GM12878 (cell line): ENCODE data around the gene OR7D4.

ENCODE experiments used
- ESRRA ChIP-seq: IDR thresholded peaks from 2 replicates; pipeline ENCODE4 v1.6.1; 2012; ENCODE audit warnings: mild to moderate bottlenecking, low read length, improper control_type of control experiment
- GABPA ChIP-seq: IDR thresholded peaks from 2 replicates; pipeline ENCODE4 v1.6.1; 2014; ENCODE audit warnings: antibody characterized with exemption, low read depth, mild to moderate bottlenecking, inconsistent platforms
- HCFC1 ChIP-seq: fragments of 150-350 bp; IDR thresholded peaks from 2 replicates; pipeline ENCODE4 v1.6.1; 2014; ENCODE audit warnings: low read length
- JUND ChIP-seq: IDR thresholded peaks from 2 replicates; pipeline ENCODE4 v1.6.1; 2012; ENCODE audit warnings: low read depth, mild to moderate bottlenecking, low read length, improper control_type of control experiment, moderate library complexity
- MXI1 ChIP-seq: fragments of 150-350 bp; IDR thresholded peaks from 2 replicates; pipeline ENCODE4 v1.6.1; 2011; ENCODE audit warnings: low read depth, mild to moderate bottlenecking, inconsistent platforms, low read length, improper control_type of control experiment
- RCOR1 ChIP-seq: conservative IDR thresholded peaks from 2 replicates; pipeline ENCODE4 v1.6.1; 2012; ENCODE audit warnings: low read depth, low read length, improper control_type of control experiment
- SREBF2 ChIP-seq: IDR thresholded peaks from 2 replicates; pipeline ENCODE4 v1.6.1; 2012; ENCODE audit warnings: mild to moderate bottlenecking, low read length
- SRF ChIP-seq, 2 experiments: IDR thresholded peaks; 2 replicates each; pipeline ENCODE4 v1.6.1; 2011; ENCODE audit warnings: low read depth in 2 of 2, low read length in 2 of 2, mild to moderate bottlenecking in 1 of 2, moderate library complexity in 1 of 2
- TCF12 ChIP-seq: IDR thresholded peaks from 2 replicates; pipeline ENCODE4 v1.6.1; 2011; ENCODE audit warnings: low read depth, mild to moderate bottlenecking, low read length
- TCF3 ChIP-seq: IDR thresholded peaks from 2 replicates; pipeline ENCODE4 v1.6.1; 2012; ENCODE audit warnings: low read depth, mild to moderate bottlenecking, low read length, borderline replicate concordance; ENCODE audit not compliant: insufficient read depth
- YY1 ChIP-seq: IDR thresholded peaks from 2 replicates; pipeline ENCODE4 v1.6.1; 2011; ENCODE audit warnings: low read depth, mild to moderate bottlenecking, low read length
- TF ChIP-seq, protein P1 (sequence below), 3 experiments: IDR thresholded peaks in 2 of 3; conservative IDR thresholded peaks in 1 of 3; 2 replicates each; pipeline ENCODE4 v1.5.1; 2011; ENCODE audit warnings: low read depth in 3 of 3, low read length in 3 of 3, mild to moderate bottlenecking in 3 of 3, control low read depth in 2 of 3, moderate library complexity in 2 of 3, inconsistent platforms in 1 of 3, mixed read lengths in 1 of 3; ENCODE audit not compliant: control insufficient read depth in 2 of 3, insufficient read depth in 1 of 3; ENCODE audit errors: extremely low read depth in 1 of 3
- TF ChIP-seq, protein P2 (sequence below): IDR thresholded peaks from 2 replicates; pipeline ENCODE4 v1.6.1; 2012; ENCODE audit warnings: low read depth, low read length, improper control_type of control experiment

DNA sequence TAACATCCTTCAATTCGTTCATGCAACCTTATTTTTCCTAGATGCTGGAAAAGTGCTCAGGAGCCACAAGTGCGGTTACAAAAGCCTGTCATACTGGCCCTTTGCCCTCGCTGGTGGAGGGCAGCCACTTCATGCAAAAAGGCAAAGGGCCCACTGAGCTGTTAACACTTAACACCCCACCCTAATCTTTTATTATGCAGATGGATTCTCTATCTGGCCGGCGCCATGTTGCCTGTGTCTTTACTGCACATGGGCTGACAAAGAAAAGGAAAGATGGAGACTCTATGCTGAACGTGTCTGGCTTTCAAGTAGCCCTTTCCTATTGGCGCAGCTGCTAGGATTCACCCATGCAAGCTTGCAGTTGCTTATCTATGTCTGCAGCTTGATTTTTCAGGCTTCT, 29.9 kb downstream of the OR7D4 start:
- TF ChIP-seq, protein P1, sequence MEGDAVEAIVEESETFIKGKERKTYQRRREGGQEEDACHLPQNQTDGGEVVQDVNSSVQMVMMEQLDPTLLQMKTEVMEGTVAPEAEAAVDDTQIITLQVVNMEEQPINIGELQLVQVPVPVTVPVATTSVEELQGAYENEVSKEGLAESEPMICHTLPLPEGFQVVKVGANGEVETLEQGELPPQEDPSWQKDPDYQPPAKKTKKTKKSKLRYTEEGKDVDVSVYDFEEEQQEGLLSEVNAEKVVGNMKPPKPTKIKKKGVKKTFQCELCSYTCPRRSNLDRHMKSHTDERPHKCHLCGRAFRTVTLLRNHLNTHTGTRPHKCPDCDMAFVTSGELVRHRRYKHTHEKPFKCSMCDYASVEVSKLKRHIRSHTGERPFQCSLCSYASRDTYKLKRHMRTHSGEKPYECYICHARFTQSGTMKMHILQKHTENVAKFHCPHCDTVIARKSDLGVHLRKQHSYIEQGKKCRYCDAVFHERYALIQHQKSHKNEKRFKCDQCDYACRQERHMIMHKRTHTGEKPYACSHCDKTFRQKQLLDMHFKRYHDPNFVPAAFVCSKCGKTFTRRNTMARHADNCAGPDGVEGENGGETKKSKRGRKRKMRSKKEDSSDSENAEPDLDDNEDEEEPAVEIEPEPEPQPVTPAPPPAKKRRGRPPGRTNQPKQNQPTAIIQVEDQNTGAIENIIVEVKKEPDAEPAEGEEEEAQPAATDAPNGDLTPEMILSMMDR (IDR thresholded peaks at IDR 0.05 in 2 of 3, conservative IDR thresholded peaks at IDR 0.05 in 1 of 3; ENCODE audit: control insufficient read depth in 2 of 3, extremely low read depth in 1 of 3, insufficient read depth in 1 of 3, low read depth in 3 of 3, low read length in 3 of 3): no peak
- TF ChIP-seq RCOR1 (no peak), SRF (IDR thresholded peaks at IDR 0.05; ENCODE audit: low read depth in 2 of 2, low read length in 2 of 2) (no peak), JUND (no peak), MXI1 (no peak), ESRRA (no peak), TCF12 (no peak), YY1 (no peak), GABPA (no peak), TCF3 (no peak), HCFC1 (no peak), SREBF2 (no peak)
- TF ChIP-seq, protein P2, sequence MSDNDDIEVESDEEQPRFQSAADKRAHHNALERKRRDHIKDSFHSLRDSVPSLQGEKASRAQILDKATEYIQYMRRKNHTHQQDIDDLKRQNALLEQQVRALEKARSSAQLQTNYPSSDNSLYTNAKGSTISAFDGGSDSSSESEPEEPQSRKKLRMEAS: no peak
